ENCODE measurements around the gene SERPINH1. TPM values are rescaled to one million over a fixed set of nuclear protein-coding genes. Genes with fewer than 3 reads are reported as not detected.

The SERPINH1 gene
- total RNA-seq, 3 donors from 2014 or later: 17.6 to 19.8 (median 17.8) TPM

GRCh38 chr11:75525433-75526191 lies 36.4 kb upstream of the SERPINH1 start, which contains the start of gene GDPD5:
GDPD5 (minus strand) TSS chr11:75525941; CDS start chr11:75477735, 48,206 bp downstream.
- no peaks in the 10 kb centered on the region for H3K9me3 Mint-ChIP-seq
- peak; percentile 89 to 92 for ATAC-seq
- no peaks in the 10 kb centered on the region for H3K36me3 Mint-ChIP-seq (ENCODE audit: insufficient read depth)
- peak within 1 kb of the TSS; percentile 81 for H3K4me3 Mint-ChIP-seq
- peaks cover 31% of the 10 kb centered on the region for H3K4me1 Mint-ChIP-seq (ENCODE audit: low read depth)
- H3K27me3 Mint-ChIP-seq (ENCODE audit: low read depth): no peaks in the 10 kb centered on the region
- peak; percentile 82 for DNase-seq

GRCh38 chr11:75526192-75526541 lies 35.9 kb upstream of the SERPINH1 start:
- peak overlapping the region; percentile 76 for H3K4me3 Mint-ChIP-seq
- no peaks in the 10 kb centered on the region for H3K36me3 Mint-ChIP-seq (ENCODE audit: insufficient read depth)
- H3K27me3 Mint-ChIP-seq (ENCODE audit: low read depth): no peaks in the 10 kb centered on the region
- peaks cover 31% of the 10 kb centered on the region for H3K4me1 Mint-ChIP-seq (ENCODE audit: low read depth)
- DNase-seq: no peak
- no peaks in the 10 kb centered on the region for H3K9me3 Mint-ChIP-seq
- no peak for ATAC-seq

GRCh38 chr11:75527130-75527529 lies 34.9 kb upstream of the SERPINH1 start:
- no peak for DNase-seq
- no peaks in the 10 kb centered on the region for H3K36me3 Mint-ChIP-seq (ENCODE audit: insufficient read depth)
- ATAC-seq: no peak
- H3K27me3 Mint-ChIP-seq (ENCODE audit: low read depth): no peaks in the 10 kb centered on the region
- H3K4me3 Mint-ChIP-seq: peak overlapping the region; percentile 76
- peaks cover 40% of the 10 kb centered on the region for H3K4me1 Mint-ChIP-seq (ENCODE audit: low read depth)
- H3K9me3 Mint-ChIP-seq: no peaks in the 10 kb centered on the region

GRCh38 chr11:75527938-75528735 lies 33.9 kb upstream of the SERPINH1 start:
- ATAC-seq (no peak), DNase-seq (no peak)
- H3K9me3 Mint-ChIP-seq: no peaks in the 10 kb centered on the region
- H3K27me3 Mint-ChIP-seq (ENCODE audit: low read depth): no peaks in the 10 kb centered on the region
- peak overlapping the region; percentile 76 for H3K4me3 Mint-ChIP-seq
- no peaks in the 10 kb centered on the region for H3K36me3 Mint-ChIP-seq (ENCODE audit: insufficient read depth)
- peaks cover 40% of the 10 kb centered on the region for H3K4me1 Mint-ChIP-seq (ENCODE audit: low read depth)

GRCh38 chr11:75530577-75530976 lies 31.5 kb upstream of the SERPINH1 start:
- Mint-ChIP-seq H3K9me3 (no peaks in the 10 kb centered on the region), H3K27me3 (ENCODE audit: low read depth) (no peaks in the 10 kb centered on the region), H3K4me3 (no peak overlapping the region), H3K36me3 (ENCODE audit: insufficient read depth) (no peaks in the 10 kb centered on the region), H3K4me1 (ENCODE audit: low read depth) (peaks cover 34% of the 10 kb centered on the region)
- DNase-seq (no peak), ATAC-seq (no peak)

- Mint-ChIP-seq H3K9me3 (no peaks in the 10 kb centered on the region), H3K4me3 (no peak overlapping the region), H3K36me3 (ENCODE audit: insufficient read depth) (no peaks in the 10 kb centered on the region), H3K27me3 (ENCODE audit: low read depth) (no peaks in the 10 kb centered on the region), H3K4me1 (ENCODE audit: low read depth) (peaks cover 35% of the 10 kb centered on the region)
- ATAC-seq (no peak), DNase-seq (no peak)
Measured at GRCh38 chr11:75531325-75531724, 30.7 kb upstream of the SERPINH1 start.

- Mint-ChIP-seq H3K27me3 (ENCODE audit: low read depth) (no peaks in the 10 kb centered on the region), H3K4me3 (no peak overlapping the region), H3K4me1 (ENCODE audit: low read depth) (peaks cover 40% of the 10 kb centered on the region), H3K9me3 (no peaks in the 10 kb centered on the region), H3K36me3 (ENCODE audit: insufficient read depth) (no peaks in the 10 kb centered on the region)
- ATAC-seq (peak; percentile 57 to 67), DNase-seq (peak; percentile 83)
Measured at GRCh38 chr11:75532200-75533048, 29.6 kb upstream of the SERPINH1 start.

GRCh38 chr11:75533896-75534258 lies 28.2 kb upstream of the SERPINH1 start:
- no peak overlapping the region for H3K4me3 Mint-ChIP-seq
- H3K9me3 Mint-ChIP-seq: no peaks in the 10 kb centered on the region
- H3K36me3 Mint-ChIP-seq (ENCODE audit: insufficient read depth): no peaks in the 10 kb centered on the region
- ATAC-seq (no peak), DNase-seq (no peak)
- H3K4me1 Mint-ChIP-seq (ENCODE audit: low read depth): peaks cover 49% of the 10 kb centered on the region
- H3K27me3 Mint-ChIP-seq (ENCODE audit: low read depth): no peaks in the 10 kb centered on the region

GRCh38 chr11:75534259-75535069 lies 27.6 kb upstream of the SERPINH1 start:
- no peak for ATAC-seq
- Mint-ChIP-seq H3K9me3 (no peaks in the 10 kb centered on the region), H3K4me3 (no peak overlapping the region), H3K4me1 (ENCODE audit: low read depth) (peaks cover 49% of the 10 kb centered on the region), H3K27me3 (ENCODE audit: low read depth) (no peaks in the 10 kb centered on the region), H3K36me3 (ENCODE audit: insufficient read depth) (no peaks in the 10 kb centered on the region)
- DNase-seq: no peak

- Mint-ChIP-seq H3K4me1 (ENCODE audit: low read depth) (peaks cover 49% of the 10 kb centered on the region), H3K27me3 (ENCODE audit: low read depth) (no peaks in the 10 kb centered on the region), H3K36me3 (ENCODE audit: insufficient read depth) (no peaks in the 10 kb centered on the region), H3K9me3 (no peaks in the 10 kb centered on the region), H3K4me3 (no peak overlapping the region)
- ATAC-seq (no peak), DNase-seq (no peak)
Measured at GRCh38 chr11:75535071-75535470, 27.0 kb upstream of the SERPINH1 start.

GRCh38 chr11:75536786-75537641 lies 25.0 kb upstream of the SERPINH1 start:
- no peaks in the 10 kb centered on the region for H3K27me3 Mint-ChIP-seq (ENCODE audit: low read depth)
- DNase-seq (peak; percentile 31), ATAC-seq (peak; percentile 77 to 93)
- H3K4me3 Mint-ChIP-seq: peak overlapping the region; percentile 23
- no peaks in the 10 kb centered on the region for H3K9me3 Mint-ChIP-seq
- no peaks in the 10 kb centered on the region for H3K36me3 Mint-ChIP-seq (ENCODE audit: insufficient read depth)
- peaks cover 39% of the 10 kb centered on the region for H3K4me1 Mint-ChIP-seq (ENCODE audit: low read depth)

GRCh38 chr11:75537740-75538139 lies 24.3 kb upstream of the SERPINH1 start:
- no peak for ATAC-seq
- H3K4me3 Mint-ChIP-seq: no peak overlapping the region
- DNase-seq: no peak
- H3K9me3 Mint-ChIP-seq: no peaks in the 10 kb centered on the region
- H3K4me1 Mint-ChIP-seq (ENCODE audit: low read depth): peaks cover 35% of the 10 kb centered on the region
- no peaks in the 10 kb centered on the region for H3K36me3 Mint-ChIP-seq (ENCODE audit: insufficient read depth)
- no peaks in the 10 kb centered on the region for H3K27me3 Mint-ChIP-seq (ENCODE audit: low read depth)
